NCI-H524 treated with DMSO at 0.1 percent for 48 hours (cell line): ENCODE results near the gene GABRB3.
A peak's percentile ranks its signal among the peaks of the same experiment; 100 is the strongest.

Experiments
- DNase-seq: peaks from one replicate; lab custom pipeline; 2025; lab: John Stamatoyannopoulos, UW

The GABRB3 gene

GRCh38 chr15:26676115-26676514 is 96.8 kb downstream of the GABRB3 start:
- no peak for DNase-seq

GRCh38 chr15:26674467-26674866 is 98.4 kb downstream of the GABRB3 start:
- DNase-seq = no peak

- DNase-seq = no peak
Measured at GRCh38 chr15:26673445-26673844, 99.4 kb downstream of the GABRB3 start.

GRCh38 chr15:26670116-26670515 is 102.8 kb downstream of the GABRB3 start:
- DNase-seq = no peak

GRCh38 chr15:26667222-26667988 is 105.5 kb downstream of the GABRB3 start:
- DNase-seq = no peak

- DNase-seq = no peak
Measured at GRCh38 chr15:26665957-26666791, 106.7 kb downstream of the GABRB3 start.

- DNase-seq = no peak
Measured at GRCh38 chr15:26662283-26662682, 110.6 kb downstream of the GABRB3 start.

GRCh38 chr15:26661748-26662147 is 111.1 kb downstream of the GABRB3 start:
- no peak for DNase-seq

GRCh38 chr15:26661107-26661506 is 111.8 kb downstream of the GABRB3 start:
- DNase-seq = no peak

GRCh38 chr15:26660241-26660640 is 112.6 kb downstream of the GABRB3 start:
- no peak for DNase-seq

GRCh38 chr15:26658290-26658689 is 114.6 kb downstream of the GABRB3 start:
- DNase-seq = no peak

- no peak for DNase-seq
Measured at GRCh38 chr15:26656080-26656479, 116.8 kb downstream of the GABRB3 start.

- no peak for DNase-seq
Measured at GRCh38 chr15:26651909-26652308, 121.0 kb downstream of the GABRB3 start.

- DNase-seq = no peak
Measured at GRCh38 chr15:26648676-26649075, 124.2 kb downstream of the GABRB3 start.

- DNase-seq = no peak
Measured at GRCh38 chr15:26644948-26645347, 127.9 kb downstream of the GABRB3 start.

- DNase-seq = no peak
Measured at GRCh38 chr15:26641144-26641543, 131.7 kb downstream of the GABRB3 start.

GRCh38 chr15:26640601-26641000 is 132.3 kb downstream of the GABRB3 start:
- DNase-seq = no peak

- no peak for DNase-seq
Measured at GRCh38 chr15:26639966-26640365, 132.9 kb downstream of the GABRB3 start.

- DNase-seq = no peak
Measured at GRCh38 chr15:26635614-26636013, 137.3 kb downstream of the GABRB3 start.

- no peak for DNase-seq
Measured at GRCh38 chr15:26635105-26635504, 137.8 kb downstream of the GABRB3 start.

- peak; percentile 61 for DNase-seq
Measured at GRCh38 chr15:26634319-26634718, 138.5 kb downstream of the GABRB3 start.

- no peak for DNase-seq
Measured at GRCh38 chr15:26632500-26632899, 140.4 kb downstream of the GABRB3 start.

GRCh38 chr15:26631894-26632293 is 141.0 kb downstream of the GABRB3 start:
- no peak for DNase-seq
